Activated effector memory CD4-positive, alpha-beta T cell treated with Interleukin-2 at 50 U/mL for 16 hours (primary cell): ENCODE measurements around the gene NPNT.

Experiments used
- DNase-seq: peaks from one replicate; pipeline ENCODE4 v3.0.0-alpha.2; 2020

Gene NPNT

DNA sequence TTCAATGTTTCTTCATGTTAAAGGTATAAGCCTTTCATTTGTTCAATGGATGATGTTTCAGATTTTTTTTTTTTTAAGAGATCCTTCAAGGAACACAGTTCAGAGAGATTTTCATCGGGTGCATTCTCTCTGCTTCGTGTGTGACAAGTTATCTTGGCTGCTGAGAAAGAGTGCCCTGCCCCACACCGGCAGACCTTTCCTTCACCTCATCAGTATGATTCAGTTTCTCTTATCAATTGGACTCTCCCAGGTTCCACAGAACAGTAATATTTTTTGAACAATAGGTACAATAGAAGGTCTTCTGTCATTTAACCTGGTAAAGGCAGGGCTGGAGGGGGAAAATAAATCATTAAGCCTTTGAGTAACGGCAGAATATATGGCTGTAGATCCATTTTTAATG lies 75.8 kb downstream of the NPNT start:
- no peak for DNase-seq

DNA sequence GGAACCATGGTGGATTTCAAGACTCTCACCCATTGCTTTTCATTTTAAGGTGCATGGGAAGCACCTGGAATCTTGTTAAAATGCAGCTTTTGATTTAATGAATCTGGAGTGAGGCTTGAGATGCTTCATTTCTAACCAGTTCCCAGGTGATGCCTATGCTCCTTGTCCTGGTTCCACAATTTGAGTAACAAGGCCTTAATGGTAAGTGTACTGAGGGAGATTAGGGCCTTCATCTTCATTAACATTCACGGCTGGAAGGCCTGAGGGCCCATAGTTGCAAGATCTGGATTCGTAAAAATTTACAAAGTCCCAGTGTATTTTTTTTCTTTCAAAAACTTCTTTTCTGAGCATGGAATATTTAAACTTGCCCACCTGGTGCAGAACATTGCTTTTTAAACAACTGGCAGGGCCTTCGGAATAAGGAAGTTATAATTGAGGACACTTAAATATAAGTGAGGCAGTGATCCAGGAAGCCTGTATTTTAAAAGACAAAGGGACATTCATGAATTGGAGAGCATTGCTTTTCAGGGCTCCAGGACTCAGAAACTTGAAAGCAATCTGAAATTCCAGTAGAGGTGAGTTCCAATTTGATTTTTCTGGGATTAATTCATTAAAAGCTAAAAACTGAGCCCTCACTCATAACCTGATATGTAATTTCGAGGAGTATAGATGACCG lies 77.8 kb downstream of the NPNT start:
- no peak for DNase-seq

DNA sequence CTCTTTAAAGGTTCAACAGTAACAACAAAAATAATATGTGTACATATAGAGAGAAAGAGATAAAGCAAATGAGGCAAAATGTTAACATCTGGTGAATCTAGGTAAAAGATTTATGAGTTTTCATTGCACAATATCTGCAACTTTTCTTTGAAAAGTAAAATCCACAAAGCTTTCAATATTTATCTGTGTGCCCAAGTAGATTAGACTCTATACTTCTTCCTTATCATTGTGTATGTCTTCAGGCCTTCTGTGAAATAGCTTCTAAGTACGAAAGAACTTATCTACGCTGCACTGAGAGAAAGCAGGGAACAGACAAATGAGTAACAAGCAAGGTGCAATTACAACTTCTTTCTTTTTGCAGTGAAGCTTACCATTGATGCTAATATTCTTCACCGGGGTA lies 81.6 kb downstream of the NPNT start:
- no peak for DNase-seq

DNA sequence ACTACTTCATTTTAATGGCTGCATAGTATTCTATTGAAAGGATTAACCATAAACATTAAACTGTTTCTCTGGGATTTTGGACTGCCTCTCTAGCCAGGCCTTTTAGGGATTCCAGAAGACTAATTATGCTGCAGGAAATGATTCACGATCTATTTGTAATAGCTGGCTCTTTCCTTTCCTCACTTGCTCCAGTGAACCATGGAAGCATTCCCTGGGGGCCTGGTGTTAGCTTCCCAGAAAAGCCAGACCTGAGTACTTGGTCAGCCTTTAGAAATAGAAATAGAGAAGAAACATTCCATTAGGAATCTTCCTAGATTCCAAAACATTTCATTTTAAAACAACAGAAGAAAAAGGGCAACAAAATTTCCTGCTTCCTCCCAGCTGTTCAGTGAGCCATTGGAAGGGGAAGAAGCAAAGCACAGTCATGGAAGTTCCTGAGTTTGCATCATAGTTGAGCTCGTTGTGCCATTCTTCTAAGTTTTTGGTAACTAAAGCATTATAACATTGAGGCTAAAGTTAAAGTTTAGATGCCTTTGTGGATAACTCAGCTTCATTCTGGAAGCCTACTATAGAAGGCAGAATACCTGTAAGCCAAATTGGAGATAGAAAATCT lies 83.5 kb downstream of the NPNT start:
- DNase-seq = no peak

DNA sequence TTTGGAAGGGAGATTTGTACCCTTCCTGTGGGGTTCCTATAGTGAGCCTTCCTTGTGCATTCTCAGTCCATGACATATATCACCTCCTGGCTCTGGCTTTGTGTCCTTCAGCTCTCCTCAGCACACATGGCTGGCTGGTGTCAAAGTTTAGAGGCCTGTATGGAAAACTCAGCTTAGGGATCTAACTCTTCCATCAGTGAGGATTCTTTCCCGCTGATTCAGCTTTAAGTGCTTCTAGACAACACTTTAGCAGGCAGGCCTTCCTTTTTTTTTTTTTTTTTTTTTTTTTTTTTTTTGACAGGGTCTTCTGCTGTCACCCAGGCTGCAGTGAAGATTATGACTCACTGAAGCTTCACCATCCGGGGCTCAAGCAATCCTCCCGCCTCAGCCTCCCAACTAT lies 84.2 kb downstream of the NPNT start:
- no peak for DNase-seq

DNA sequence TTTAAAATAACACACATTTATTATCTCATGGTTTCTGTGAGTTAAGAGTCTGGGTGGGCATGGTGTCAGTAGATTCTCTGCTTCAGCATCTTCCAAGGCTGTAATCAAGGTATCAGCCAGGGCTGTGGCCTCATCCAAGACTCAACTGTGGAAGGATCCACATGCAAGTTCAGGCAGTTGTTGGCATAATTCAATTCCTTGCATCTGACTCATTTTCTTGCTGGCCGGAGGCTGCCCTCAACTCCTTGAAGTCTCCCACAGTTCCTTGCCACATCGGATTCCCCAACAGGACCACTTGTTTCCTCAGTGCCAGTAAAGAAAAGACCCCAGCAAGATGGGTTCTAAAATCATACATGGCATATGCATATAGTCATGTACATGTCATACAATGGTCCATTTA lies 93.4 kb downstream of the NPNT start:
- DNase-seq = no peak

DNA sequence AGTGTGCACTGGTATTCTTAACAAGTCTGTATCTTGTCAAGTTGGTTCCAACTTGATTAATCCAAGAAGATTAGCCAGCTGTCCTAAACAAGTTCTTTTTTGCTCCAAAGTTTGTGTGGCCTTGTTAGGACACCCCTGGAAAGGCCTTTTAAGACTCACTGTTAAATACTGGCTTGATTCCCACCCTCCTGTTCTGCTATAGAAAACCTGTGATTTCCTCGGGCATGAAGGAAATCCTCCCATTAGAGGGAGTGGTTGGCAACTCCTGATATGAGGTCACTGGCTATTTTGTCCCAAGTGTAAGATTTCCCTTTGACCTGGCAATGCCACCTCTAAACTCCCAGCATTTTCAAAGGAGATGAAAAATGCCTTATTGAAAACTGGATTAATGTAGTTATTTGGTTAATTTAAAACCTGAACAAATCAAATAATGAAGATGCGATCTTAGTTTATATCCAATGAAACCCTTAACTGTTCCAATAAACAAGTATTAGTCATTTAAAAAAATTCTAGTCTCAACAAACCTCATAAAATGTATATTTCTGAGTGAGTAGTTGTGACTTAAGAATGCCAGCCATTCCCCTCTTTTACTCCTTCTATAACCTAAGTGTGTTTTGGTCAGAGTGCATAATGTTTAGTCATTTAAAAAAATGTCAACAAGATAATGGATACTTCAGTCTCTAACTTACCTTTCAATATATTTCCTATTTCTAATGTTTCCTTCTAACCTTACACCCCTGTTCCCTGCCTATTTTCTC lies 94.4 kb downstream of the NPNT start:
- no peak for DNase-seq

DNA sequence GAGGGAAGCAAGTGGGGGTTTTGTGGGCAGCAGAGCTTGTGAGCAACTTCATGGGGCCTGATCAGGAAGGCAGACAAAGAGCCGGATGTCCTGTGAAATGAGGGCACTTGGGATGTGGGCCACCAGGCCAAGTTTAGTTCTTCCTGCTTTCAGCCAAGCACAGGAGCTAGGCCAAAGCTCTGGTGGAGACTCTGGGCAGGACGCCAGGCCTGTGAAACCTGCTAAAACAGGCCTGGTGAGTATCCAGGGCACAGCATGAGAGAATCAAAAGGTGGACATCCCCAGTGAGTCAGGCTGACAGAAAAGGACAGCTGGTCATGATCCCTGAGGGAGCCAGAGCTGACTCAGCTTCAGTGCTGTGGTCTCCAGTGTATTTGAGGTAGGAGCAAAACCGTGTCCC lies 95.7 kb downstream of the NPNT start:
- no peak for DNase-seq

DNA sequence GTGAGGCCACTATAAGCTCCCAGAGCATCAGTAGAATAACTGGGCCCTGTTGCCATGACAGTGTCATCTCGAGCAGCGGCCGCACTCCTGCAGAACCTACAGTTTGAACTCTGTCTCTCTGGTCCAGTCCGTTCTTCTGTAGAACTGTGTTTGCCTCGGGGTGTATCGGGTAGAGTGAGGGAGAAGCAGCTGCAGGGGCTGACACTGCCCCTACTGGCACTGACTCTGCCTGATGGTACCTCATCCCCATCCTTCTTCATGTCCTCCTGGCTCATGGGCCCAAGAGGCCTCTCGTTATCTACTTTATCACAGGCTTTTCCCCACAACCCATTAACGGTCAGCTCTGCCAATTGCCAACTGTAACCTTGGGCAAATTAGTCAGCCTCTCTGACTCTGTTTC lies 96.5 kb downstream of the NPNT start:
- no peak for DNase-seq

DNA sequence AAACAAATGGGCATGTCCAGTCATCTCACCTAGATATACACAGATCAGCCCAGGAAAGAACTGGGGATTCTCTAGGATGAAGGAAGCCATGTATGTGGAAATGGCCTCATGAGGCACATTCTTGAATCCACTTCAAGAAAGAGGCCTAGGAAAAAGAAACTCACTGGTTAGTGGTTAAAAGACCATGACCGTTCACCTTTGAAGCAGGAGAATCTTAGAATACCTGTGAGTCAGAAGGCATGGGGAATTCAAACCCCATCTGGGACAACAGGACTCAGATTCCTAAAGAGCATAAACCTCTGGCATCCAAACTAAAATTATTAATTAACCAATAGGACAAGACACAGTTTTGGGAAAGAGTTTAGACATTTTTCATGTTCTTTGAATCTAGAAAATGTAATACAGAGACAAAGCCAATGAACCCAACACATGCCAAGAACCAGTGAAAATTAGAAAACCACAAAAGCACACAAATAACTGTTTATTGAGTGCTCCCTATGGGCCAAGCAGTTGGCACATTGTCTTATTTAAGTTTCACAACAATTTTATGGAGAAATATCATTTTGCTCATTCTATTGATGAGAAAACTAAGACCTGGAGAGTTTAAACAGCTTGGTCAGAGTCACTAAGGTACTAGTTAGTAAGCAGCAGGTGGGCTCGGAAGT lies 97.5 kb downstream of the NPNT start:
- no peak for DNase-seq

DNA sequence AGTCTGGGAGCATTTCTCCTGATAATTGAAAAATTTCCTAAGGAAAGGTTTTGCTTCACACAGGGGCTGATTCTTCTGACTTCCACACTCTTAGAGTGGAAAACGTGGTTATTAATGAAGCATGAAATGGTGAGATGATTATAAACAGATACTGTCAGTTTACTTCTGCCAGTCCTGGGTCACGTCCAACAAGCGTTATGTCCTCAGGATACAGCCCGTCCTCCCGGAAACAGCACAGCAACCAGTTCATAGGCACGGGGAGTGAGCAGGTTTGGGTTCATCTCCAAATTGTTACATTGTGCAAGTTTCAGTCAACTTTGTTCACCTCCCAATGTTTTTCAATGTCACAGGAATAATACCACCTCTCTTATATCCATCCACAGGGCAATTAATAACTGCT lies 98.8 kb downstream of the NPNT start:
- DNase-seq = no peak

DNA sequence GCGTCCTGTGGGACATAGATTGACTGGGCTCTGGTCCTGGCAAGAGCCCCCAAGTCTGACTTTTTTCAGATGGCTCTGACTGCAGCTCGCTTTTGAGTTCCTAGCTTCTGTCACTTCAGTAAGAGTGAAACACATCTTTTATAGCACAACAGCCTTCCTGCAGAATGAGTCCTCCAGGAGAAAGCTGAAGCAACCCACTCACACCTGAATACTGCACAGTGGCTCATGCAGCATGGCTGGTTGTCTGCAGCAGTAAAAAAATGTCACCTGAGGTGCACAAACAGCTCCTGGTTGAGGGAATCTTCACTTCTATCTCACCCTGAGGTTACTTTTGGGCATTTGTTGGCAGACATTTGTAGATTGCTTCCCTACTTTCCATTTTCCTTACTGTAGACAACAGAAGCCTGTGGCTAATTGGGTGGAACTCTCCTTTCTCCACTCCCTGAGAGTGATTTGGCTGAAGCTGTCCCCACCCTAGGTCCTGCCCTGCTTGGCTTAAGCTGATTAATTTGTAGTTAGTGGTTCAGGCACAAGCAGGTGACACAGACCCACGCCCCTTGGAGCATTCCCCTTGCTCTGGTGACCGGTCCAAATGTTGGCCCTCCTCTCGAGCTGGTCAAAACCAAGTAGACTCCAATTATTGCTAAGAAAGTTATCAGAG lies 99.7 kb downstream of the NPNT start:
- no peak for DNase-seq

DNA sequence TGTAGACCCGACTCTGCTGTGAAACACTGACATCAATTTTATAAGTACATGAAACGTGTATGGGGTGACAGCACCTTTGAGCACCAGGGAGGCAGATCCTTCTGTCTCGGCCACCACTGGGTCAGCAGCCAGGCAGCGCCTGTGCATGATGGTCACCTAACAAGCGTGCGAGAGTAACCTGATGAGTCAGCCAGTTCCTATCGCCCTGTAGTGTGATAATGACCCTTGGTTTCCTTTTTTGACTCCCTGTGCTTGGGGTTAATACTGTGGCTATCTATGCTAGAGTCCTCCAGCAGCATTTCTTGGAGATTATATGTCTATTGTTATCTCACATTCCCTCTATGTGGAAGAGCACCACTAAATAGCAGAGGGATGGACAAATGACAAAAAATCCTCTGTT lies 101.6 kb downstream of the NPNT start:
- DNase-seq = no peak

DNA sequence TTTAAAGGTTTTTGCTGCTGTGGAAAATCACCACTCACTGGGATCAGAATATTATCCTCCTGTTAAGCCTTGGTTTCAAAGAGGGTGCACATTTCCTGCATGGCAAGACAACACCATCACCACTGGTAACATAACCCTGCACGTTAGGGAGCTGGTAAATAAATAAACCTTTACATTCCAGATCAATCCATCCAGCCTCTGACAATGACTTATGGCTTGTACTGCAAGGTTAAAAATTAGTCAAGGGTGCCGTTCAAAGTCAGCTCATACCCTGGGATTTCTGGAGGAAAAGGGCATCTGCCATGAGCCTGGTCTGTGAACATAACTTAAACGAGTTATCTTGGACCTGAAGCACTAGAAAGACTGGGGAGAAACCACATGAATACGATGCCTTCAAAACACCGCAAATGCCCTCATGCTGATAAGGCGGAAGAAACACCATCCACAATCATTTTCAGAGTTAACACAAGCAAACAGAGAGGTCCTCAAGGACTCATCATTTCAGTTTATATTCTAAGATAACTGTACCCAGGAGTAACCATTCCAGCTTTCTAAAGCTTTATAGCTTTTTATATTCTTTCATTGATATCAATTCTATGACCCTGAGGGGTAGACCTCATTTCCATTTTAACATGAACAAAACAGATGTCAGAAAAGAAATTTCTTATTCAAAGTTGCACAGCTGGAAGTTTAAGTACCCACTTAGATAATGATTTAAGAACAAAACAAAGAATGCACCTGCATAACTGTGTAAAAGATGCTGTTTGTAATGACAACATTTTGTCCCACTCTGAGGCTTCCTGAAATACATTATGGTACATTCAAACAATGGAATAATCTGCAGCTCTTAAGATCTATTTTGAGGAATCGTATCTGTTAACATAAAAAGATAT lies 103.1 kb downstream of the NPNT start:
- no peak for DNase-seq

DNA sequence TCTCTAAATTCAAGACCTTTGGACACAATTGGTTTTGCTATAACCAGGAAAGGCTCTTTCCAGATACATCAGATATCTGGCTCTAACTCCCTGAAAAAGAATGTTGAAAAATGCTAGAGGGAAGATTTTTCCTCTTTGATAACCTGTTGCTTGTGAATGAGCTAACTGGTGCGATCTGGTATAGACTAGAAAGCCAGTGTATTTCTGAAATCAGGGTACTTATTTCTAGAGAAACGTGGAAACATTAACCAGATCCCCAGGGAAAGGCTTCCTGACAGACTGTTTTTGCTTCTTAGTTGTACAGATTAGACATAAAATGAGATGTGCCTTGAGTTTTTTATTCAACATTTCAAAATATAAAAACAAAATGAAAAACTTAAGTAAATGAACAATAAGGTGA lies 107.7 kb downstream of the NPNT start:
- no peak for DNase-seq

DNA sequence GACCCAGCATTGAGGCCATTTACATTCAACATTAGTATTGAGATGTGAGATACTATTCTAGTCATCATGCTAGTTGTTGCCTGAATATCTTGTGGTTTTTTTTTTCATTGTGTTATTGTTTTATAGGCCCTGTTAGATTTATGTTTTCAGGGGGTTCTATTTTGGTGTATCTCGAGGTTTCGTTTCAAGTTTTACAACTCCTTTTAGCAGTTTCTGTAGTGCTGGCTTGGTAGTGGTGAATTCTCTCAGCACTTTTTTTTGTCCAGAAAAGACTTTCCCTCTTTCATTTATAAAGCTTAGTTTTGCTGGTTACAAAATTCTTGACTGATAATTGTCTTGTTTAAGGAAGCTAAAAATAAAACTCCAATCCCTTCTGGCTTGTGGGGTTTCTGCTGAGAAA lies 115.5 kb downstream of the NPNT start:
- DNase-seq = no peak

DNA sequence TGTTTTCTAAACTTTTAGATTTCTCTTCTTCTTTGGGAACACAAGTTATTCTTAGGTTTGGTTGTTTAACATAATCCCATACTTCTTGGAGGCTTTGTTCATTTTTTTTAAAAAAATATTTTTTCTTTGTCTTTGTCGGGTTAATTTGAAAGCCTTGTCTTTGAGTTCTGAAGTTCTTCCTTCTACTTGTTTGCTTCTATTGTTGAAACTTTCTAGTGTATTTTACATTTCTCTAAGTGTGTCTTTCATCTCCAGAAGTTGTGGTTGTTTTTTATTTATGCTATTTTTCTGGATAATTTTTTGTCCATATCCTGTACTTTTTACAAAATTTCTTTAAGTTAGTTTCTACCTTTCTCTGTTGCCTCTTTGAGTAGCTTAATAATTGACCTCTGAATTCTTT lies 116.1 kb downstream of the NPNT start:
- DNase-seq = no peak

DNA sequence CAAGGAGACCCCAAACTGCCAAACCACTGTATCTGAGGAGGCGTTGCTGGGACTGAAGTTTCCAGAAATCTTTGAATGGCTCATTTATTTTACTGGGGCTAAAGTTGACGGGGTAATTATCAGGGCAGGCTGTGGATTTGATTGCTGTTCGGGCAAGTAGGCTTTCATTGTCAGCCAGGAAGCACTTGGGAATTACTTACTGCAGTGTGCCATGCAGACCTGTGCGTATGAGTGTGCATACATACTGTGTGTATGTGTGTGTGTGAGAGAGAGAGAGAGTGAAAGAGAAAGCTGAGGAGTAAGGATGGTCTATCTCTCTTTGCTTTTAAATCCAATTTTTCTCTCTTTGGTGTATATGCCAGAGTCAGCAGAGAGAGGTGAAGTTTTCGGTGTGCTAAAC lies 122.7 kb downstream of the NPNT start:
- DNase-seq = no peak

DNA sequence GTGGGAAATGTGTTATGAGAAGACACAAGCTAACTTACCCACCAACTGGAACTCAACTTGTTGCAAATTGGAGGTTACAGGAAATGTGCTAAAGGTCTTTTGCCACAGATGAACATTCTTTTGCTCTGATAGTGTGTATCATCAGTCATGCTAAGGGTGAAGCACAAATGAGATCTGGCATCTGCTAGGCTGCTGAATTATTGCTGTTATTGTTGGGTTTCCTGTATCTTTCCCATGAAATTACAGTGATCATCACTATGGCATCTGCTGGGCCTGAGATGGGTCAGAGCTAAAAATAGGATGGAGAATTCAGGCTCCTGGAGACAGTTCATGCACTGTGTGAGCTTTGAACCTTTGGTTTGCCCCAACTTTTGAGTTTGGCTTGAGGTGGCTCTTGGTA lies 124.5 kb downstream of the NPNT start:
- DNase-seq = no peak
